Cerebellar cortex (tissue), 1 donor: ENCODE results near the gene FBLN1.
A peak's percentile ranks its signal among the peaks of the same experiment; 100 is the strongest.

Experiments
- DNase-seq: peaks from one replicate; pipeline ENCODE4 v3.0.0-alpha.2; 2015; ENCODE audit warnings: low spot score

FBLN1 gene

DNA sequence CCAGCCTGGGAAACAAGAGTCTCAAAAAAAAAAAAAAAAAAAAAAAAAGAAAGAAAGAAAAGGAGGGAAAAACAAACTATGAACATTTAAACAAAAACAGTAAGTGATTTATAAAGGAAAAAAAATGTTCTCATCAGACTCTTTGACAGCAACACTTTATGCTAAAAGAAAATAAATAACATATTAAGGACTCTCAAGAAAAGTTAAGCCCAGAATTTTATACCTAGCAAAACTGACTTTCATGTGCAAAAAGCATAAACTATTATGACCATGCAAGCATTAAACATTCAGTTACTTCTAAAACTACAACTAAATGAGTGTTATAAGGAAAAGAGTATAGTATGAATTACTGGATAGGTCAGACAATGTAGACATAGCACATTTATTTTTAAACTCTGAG is 68.4 kb downstream of the FBLN1 start:
- DNase-seq, result no peak

DNA sequence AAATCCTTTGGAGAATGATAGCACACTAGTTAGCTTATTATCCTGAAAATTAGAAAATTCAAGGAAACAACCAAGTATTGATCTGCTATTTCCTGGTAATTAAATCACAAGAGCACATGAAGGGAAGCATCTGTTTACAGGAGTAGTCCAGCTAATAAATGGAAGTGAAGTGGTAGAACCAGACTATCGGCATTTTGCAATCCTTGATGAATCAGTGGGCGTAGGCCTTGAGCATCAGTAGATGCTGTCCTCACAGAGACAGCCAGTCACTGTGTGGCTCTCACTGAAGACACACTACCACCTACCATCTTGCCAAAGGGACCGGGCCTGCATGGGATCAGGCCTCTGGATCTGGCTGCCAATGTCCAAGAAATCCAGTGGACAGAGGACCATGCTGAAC is 69.8 kb downstream of the FBLN1 start:
- DNase-seq, result no peak

DNA sequence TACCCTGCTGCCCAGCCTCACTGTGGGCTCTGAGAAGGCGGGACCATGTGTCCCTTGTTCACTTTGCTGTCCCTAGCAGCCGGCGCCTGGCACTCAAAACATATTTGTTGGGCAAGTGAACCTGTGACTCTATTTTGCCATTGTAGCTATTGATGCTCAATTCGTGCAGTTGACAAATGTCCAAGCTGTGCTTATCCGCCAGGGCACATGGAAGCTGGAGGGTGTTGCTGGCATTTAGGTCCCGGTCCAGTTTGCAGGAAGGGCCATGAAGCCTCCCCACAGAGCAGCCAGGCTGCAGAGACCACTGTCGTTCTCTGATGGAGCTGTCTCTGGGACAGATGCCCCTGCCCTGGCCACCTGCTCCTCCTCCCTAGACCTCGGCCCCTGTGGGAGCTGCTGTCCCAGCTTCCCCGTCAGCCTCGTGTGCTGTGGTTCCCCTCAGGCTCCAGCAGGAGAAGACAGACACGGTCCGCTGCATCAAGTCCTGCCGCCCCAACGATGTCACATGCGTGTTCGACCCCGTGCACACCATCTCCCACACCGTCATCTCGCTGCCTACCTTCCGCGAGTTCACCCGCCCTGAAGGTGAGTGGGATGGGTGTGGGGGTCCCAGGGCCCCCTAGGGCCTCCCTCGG is 71.5 kb downstream of the FBLN1 start:
- DNase-seq, result no peak

DNA sequence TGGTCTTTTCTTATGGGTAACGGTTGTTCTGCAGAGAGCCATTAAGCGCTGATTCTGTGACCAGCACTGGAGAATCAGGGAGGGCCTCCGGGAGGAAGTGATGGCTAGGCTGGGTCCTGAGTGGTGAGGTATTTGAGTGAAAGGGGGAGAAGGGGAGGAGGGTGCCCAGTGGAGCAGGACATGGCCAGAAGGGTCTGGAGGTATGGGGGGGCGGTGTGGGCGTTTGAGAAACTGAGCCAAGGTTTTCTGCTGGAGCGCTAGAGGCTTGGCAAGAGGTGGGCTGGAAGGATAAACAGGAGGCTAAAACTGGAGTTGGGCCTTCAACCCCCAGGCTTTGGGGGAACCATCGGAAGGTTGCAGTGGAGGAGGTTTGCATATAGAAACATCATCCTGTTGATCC is 72.5 kb downstream of the FBLN1 start:
- no peak for DNase-seq

DNA sequence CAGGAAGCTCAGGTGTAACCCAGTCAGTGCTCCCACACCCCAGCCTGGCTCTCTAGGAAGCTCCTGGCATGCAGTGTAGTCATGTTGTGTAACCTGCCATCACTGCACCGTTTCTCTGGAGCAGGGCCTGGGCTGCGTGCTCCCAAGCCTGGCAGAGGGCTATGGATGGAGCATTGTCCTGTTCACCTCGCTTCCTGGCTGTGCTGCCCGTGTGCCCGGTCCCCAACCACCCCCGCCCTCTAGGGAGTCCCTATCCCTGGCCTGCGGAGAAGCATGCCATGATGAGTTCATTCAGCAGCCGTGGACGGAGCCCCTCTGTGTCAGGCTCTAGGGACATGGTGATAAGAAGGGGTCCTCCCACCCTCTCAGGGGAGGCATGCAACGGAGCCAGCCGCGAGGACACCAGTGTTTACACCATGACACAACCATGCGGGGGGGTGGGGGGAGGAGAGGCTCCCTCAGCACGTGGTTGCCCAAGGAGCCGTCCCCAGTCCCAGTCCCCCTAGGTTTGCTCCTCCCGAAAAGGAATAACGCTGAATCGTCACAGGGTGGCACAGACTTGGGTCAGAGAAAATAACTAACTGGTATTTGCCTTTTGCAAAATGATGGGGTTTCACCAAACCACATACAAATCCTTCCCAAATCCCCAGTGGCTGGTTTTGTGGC is 73.1 kb downstream of the FBLN1 start:
- no peak for DNase-seq

DNA sequence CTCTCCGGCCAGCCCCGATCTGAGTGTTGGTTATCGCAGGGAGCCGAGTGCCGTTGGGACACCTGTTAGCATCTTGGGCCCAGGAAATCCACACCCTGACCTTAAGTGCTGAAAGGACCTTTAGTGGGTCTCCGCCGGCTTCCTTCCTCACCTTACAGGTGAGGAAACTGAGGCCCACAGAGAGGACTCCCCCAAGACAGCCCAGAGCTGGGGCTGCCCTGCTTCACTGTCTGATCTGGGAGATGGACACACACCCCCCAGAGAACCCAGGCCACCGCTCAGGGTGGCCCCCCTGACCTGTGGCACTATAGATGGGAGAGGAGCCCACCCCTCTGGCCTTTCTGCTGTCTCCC is 73.6 kb downstream of the FBLN1 start:
- DNase-seq, result no peak

DNA sequence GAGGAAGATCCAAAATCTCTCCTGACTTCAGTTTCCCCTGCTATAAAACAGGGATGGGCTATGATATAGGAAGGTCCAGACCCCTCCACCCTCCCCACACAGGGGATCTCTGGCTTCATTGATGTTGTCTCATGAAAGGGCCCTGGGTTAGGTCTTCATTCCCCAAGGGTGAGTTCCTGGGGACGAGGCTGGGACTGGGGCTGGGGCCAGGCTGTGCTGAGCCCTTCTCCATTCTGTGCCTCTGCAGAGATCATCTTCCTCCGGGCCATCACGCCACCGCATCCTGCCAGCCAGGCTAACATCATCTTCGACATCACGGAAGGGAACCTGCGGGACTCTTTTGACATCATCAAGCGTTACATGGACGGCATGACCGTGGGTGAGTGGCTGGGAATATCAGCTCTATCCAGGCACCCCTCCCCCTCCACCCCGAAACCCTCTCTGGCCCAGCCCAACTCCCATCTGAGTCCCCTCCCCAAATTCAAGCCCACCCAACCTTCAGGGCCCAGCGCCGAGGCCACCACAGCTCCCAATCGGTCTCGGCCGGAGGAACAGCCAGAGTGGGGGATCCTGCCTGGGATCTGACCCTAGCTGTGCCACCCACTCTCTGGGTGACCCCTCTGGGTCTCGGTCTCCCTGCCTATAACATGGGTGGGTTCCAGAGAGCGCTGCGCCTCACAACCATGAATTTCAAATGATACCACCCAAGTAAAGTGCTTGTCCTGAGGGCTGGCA is 74.2 kb downstream of the FBLN1 start:
- no peak for DNase-seq

DNA sequence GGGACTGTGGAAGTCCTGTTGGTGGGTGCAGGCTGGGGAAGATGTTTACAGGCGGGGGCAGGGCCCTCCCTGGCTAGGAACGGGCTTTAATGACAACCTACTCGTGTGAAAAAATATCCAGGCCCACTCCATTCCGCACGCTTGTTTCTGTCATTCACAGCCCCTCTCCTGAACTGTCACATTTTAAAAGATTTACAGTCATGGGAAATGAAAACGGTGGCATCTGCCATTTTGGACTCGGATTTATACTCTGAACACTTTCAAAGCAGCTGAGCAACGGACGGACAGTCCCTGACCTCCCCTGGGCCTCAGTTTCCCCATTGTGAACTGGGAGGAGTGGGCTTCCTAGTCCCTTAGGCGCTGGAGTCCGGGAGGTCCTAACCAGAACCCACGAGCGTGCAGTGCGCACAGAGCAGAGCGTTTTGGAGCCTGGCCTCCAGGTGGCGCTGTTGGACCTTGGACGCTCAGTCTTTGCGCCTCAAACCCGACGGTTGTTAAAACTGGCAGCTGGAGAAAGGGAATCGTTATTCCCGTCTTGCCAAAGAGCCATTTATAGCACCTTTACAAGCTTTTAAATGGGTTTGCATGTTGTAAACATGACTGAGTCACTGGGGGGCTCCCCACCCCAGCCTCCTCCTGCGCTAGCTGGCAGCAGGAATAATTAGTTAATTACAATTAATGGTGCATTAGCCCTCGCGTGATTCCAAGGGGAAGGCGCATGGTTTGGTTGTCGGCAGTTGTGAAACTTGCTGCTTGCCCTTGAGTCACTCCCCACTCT is 75.3 kb downstream of the FBLN1 start:
- DNase-seq, result peak; percentile 77

DNA sequence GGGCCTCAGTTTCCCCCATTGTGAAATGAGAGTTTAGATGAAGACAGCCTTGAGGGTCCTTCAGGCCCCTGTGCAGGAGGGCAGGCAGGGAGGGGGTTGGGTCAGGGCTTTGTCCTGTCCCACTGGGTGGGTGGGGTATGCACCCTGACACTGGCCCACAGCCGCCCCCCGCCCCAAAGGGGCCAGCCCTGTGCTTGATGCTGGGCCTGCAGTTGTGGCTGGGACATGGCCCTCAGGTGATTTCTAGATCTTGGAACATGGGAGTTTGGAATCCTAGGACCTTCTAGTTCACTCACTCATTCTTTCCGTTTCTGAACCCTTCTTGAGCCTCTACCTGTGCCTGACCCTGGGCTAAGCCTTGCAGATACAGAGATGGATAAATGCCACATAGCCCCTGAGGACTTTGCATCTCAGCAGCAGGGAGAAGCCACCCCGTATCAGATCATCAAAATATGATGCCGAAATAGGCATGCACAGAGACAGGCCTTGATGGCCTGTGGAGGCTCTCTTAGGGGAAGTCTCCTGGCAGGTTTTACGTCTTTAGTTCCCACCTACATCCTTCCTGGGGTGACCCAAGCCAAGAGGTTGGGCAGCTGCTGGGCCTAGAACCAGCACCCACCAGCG is 76.0 kb downstream of the FBLN1 start:
- DNase-seq, result no peak

DNA sequence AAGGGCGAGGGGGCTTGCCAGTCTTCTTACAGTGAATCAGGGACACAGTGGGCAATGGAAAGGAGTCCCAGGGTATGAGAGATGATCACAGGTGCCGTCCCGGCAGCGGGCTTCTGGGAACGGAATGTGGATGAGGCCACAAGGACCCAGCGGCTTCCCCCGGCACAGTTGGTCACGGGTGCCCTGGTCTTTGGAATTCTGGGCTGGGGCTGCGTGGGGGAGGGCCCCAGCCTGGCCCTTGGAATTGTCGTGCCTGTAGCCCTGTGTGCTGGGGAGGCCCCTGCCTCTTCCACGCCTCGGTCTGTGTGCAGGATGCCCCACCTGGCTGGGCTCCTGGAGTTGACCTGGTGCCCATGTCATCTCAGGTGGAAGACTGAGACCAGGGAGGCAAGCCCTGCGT is 76.6 kb downstream of the FBLN1 start:
- DNase-seq, result no peak

DNA sequence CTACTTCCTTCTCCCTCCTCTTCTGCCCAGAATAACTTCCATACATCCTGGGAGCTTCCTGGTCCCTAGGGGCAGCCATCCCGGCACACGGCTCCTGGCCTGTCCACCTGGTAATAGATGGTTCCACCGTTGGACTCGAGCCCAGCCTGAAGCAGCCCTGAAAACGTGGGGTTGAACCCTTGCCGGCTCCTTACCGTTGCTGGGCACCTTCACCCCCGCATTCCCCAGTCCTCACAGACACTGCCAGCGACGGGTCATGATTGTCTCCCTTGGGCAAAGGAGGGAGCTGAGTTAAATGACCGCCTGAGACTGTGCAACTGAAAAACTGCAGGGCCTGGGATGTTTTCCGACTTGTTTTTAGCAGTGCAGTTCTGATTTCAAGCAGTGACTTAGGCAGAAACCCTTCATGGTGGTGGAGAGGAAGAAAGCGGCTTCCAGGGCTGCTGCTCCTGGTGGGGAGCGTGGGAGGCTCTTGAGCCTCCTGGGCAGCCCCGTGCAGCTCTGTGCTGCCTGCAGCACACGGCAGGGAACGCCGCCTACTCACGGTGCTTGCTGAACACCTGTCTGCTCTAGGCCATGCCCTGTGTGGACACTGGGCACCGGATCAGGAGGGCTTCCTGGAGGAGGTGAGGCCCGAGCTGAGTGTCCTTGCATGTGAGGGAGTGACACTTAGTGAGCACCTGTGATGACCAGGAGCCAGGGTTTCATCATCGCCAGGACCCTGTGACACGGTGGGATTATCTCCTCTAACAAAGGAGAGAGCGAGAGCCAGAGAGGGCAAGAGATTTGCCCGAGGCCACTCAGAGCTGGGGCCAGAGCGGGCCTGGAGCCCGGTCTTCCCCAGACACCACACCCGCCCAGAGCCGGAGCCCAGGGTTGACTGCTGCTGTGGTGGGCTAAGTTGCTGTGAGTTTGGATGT is 77.4 kb downstream of the FBLN1 start:
- no peak for DNase-seq

DNA sequence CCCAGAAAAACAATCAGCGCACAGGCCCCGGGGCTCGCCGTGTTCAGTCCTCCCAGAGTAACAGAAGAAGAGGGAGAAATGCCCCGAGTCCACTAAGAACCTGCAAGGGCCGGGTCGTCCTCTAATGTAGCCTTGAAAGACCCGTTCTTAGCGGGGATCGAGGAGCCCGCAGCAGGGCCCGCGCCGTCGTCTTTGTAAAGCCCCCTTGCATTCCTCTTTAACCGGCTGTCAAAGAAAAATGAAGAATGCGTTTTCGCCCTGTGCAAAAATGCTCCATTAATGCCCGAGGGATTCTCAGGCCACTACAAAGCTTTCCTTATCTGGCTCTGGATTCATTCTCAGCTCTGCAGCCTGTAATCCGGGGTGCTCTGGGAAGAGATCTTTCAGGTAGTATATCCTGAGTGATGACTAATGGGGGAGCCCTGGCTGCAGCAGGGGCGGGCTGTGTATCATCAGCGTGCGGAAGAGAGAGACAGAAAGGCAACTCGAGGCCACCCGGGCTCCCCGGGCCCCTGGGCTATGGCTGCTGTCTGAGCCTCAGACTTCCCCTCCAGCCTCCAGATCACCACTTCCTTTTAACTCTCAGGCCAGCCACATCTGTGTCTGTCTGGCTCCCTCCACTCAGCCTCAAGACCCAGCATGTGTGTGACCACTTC is 78.2 kb downstream of the FBLN1 start:
- no peak for DNase-seq

DNA sequence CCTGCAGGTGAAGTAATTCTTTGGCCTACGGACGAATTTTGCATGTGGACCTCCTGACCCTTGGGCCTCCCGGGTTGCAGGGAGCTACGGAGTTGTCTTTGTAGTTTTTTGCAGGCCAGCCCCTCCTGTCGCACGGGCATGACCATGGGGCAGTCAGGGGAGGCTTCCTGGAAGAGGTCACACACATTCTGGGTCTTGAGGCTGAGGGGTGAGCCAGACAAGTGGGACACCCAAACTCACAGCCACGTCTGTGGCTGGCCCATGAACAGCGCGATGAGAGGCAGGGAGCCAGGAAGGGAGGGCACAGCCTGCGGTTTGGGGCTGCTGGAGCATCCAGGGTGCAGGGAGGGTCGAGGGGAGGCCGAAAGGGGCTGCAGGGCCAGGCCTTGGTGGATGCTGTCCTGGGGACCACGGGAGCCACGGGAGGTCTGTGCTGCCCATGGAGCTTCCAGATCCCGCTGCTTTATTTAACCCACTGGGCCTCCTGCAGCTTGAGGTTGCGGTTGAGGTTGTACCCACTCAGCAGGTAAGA is 78.9 kb downstream of the FBLN1 start:
- no peak for DNase-seq

DNA sequence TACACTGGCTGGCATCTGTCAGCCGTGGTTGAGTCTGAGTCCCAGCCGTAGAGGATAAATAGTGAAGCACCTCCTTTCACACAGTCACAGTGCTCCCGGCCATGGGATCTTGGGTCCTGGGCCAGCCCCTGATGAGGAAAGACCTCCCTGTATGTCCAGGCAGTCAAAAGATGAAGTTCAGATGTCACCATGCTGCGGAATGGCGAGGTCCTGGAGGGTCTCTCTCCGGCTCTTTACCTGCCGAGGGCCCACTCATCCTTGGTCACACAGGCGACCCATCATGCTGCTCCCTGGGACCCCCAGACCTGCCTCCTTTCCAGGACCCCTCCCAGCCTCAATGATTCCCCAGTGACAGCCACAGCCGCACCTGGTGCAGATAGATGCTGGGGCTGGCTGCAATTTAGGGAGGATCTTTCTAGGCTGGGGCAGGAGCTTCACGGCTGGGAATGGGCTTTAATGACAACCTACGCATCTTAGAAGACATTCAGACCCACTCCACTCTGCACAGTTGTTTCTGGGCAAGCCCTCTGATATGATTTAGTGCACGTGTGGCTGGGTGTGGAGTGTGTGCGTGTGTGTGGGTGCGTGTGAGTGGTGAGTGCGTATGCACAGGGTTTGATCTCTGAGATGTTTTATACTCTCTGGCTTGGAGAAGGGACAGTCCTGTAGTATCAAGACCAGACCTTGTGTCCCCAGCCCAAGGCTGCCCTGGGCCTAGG is 79.7 kb downstream of the FBLN1 start:
- no peak for DNase-seq

DNA sequence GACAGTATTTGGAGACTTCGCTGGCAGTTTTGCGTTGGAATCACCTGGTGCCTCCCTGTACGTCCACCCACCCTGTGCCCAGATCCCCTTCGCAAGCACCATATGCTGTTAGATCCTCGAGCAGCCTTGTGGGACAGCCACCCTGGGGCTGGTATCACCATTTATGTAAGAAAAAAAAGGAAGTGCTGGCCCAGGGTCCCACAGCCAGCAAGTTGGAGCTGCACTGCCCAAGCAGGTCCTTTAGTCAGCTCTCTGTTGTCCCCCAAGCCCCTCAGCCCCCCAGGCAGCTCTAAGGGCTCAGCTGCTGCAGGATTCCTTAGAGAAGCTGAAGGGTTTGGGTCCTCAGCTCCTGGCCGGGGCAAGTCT is 80.3 kb downstream of the FBLN1 start:
- no peak for DNase-seq

DNA sequence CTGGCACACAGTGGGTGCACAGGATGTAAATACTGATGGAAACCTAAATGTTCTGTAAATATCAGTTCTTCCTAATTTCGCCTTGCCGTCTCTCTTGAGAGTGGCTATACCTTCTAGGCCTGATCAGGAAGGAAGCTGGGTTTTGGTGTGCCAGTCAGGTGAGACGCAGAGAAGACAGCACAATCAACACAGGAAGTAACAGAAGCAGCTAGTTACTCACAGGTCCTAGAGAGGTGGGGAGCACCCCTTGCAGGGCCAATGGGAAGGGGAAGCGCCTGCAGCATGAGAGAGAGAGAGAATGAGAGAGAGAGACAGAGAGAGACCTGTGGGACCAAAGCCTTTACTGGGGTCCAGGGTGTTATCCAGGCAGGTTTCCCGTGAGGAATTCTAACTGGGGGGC is 80.8 kb downstream of the FBLN1 start:
- no peak for DNase-seq

DNA sequence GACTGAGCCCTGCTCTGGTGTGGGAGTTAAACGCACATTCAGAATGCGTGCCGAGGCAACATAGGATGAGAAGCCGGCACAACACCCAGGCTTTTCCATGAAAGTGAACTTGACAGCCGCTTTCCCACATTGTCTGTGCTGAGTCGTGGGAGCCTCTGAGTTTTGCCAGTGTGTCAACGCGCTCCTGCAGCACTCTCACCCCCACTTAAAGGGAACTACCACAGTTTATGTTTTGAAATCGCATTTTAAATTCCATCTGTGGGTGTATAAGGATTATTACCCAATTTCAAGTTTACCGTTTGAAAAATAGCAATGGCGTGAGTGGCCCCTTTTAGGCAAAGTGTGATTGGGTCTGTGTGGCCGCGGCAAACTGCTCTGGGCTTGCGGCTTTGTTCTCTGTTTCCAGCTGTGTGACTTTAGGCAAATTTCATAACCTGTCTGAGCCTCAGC is 81.5 kb downstream of the FBLN1 start:
- no peak for DNase-seq

DNA sequence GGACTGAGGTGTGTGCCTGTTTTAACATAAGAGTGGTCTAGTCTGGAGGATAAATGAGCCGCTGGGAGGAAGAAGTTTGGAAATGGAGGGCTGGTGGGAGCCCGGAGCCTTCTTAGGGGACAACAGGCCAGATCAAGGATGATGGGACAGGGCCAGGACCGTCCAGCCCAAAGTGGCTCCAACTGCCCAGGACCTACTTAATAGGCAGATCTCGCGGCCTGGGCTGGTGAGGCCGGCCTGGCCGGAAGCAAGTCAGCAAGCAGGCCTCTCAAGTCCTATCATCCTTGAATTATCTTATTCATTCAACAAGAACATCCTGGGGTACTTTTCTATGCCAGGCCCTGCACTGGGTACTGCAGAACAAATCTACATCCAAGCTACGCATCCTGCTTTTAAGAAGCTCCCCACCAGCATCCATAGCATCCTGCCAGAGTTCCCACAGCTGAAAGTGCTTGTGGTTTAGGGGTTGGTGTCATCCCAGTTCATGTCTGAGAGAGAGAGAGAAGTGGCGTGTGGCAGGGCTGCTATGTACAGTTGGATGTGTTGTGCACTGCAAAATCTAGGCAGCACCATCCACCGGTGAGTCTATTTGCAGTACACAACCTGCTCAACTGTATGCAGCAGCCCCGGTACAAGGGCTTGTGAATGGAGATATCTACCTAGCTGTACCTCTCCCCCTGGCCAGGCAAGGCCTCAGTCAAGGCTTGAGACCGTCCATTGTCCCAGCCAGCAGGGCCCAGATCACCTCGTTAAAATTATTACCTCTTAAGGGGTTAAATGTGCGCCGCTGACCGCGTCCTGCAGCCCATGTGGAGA is 82.1 kb downstream of the FBLN1 start:
- DNase-seq, result no peak

DNA sequence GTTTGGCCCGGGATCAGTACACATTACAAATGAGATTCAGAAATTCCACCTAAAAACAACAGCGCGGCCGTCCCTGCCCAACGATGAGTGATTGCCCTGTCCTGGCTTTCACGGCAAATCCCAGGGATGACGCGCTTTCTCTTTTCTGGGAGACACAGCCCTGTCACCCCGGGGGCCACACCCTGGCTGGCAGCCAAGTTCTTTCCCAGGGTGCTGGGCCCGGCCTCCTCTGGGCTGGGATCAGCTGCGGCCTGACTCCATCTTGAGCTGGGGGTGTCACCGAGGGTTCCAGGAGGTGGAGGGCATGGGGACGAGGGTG is 82.7 kb downstream of the FBLN1 start:
- no peak for DNase-seq
